ENCODE results near the gene KIAA0930.

Gene KIAA0930

DNA sequence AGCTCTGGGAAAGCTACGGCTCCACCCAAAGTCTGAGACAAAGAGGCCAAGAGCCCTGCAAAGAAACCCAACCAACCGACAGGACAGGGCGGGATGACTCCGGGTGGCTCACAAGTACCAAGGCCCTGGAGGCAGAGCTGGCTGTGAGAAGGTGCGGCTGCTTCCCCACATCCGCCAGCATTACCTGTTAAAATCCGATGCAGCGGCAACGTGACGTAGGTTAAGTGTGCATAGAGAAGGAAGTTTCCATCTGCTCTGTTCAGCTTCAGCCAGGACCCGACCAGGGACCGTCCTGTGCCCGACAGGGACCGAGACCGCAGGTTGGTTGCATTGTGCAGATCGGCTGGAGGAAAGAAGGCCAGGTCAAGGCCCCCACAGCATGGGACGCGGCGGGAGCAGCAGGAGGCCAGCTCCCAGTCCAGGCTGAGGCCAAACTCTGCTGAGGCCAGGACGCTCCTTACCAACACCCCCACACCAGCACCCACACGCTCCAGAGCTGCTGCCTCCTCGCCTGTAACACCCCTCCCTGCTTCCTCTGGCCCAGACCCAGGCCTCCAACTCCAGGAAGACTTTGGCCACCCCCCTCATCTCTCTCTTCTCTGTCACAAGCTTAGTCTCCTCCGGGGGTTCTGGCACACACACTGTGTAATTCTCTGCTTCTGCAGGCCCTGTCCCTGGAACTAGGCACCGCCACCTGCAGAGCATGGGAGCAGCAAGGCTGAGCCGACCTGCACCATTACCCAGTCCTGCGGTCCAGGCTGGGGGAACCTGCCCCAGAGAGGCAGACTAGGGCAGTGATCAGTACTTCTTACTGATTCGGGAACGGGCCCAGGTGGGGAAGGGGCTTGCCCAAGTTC lies 42.9 kb downstream of the KIAA0930 start:
- Histone ChIP-seq H2BK15ac (replicated peaks; ENCODE audit: low read depth) (no peak overlapping the region), H3K4me3 (ENCODE audit: low read length) (no peak overlapping the region), H3K79me2 (ENCODE audit: control insufficient read depth, insufficient read depth, low read length) (no peaks in the 10 kb centered on the region), H4K5ac (ENCODE audit: low read length) (no peak overlapping the region), H3K27ac (ENCODE audit: low read depth, low read length) (no peak overlapping the region), H3K18ac (ENCODE audit: low read length) (no peak overlapping the region), H3K23ac (ENCODE audit: low read length) (no peak overlapping the region), H2BK5ac (ENCODE audit: low read length) (no peak overlapping the region), H3K27me3 (ENCODE audit: insufficient read depth, low read length, poor library complexity) (no peaks in the 10 kb centered on the region), H3K56ac (ENCODE audit: low read length) (no peak overlapping the region), H3K36me3 (ENCODE audit: control insufficient read depth, insufficient read depth, low read length) (no peaks in the 10 kb centered on the region), H2AK5ac (ENCODE audit: low read length) (no peak overlapping the region), H2BK120ac (ENCODE audit: low read depth, low read length) (no peak overlapping the region), H3K4me1 (ENCODE audit: control insufficient read depth, low read depth, low read length) (peaks cover 5% of the 10 kb centered on the region), H3K79me1 (ENCODE audit: low read length) (no peaks in the 10 kb centered on the region), H3K4me2 (ENCODE audit: low read length) (no peak overlapping the region), H4K8ac (ENCODE audit: low read depth, low read length) (no peak overlapping the region), H3K9ac (ENCODE audit: low read length) (no peak overlapping the region), H3K4ac (ENCODE audit: low read depth, low read length) (no peak overlapping the region)
- no peak for DNase-seq
- WGBS (ENCODE audit: extremely low coverage, insufficient coverage, low lambda C conversion rate) = no CpG with 5 or more reads among the region's 28 CpGs

DNA sequence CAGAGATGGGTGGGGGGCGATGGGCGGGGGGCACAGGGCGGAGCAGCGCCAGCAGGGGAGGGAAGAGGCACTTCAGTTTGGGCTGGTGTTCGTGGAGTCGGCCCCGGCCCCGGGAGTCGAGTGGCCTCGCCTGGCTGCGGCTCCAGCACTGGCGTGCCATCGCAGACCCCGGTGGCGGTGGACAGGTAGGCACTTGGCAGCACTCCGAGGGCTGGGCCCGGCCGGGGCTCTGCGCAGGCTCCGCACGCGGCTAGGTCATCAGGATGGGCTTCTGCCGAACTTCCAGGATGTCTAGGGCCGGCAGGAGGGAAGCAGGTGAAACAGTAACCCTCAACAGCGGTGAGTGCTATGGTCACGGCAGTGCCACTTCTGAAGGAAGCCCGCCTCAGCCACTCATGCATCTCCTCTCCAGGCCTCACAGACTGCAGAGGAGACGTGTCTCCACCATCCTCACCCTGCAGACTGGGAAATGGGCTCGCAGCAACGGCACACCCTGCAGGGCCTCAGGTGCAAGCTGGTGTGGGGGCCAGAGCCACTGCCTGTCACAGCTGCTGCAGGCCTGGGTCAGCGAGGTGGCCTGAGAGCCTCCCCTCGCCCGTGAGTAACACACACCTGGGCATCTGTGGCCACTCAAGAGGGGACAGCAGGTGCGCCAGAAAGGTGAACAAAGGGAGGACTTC lies 43.6 kb downstream of the KIAA0930 start:
- WGBS (ENCODE audit: extremely low coverage, insufficient coverage, low lambda C conversion rate) = no CpG with 5 or more reads among the region's 34 CpGs
- Histone ChIP-seq H3K4me1 (ENCODE audit: control insufficient read depth, low read depth, low read length) (peaks cover 5% of the 10 kb centered on the region), H3K4me3 (ENCODE audit: low read length) (no peak overlapping the region), H2BK120ac (ENCODE audit: low read depth, low read length) (no peak overlapping the region), H2AK5ac (ENCODE audit: low read length) (no peak overlapping the region), H3K4ac (ENCODE audit: low read depth, low read length) (no peak overlapping the region), H3K56ac (ENCODE audit: low read length) (no peak overlapping the region), H3K4me2 (ENCODE audit: low read length) (no peak overlapping the region), H3K27me3 (ENCODE audit: insufficient read depth, low read length, poor library complexity) (no peaks in the 10 kb centered on the region), H4K8ac (ENCODE audit: low read depth, low read length) (no peak overlapping the region), H3K79me1 (ENCODE audit: low read length) (no peaks in the 10 kb centered on the region), H3K79me2 (ENCODE audit: control insufficient read depth, insufficient read depth, low read length) (no peaks in the 10 kb centered on the region), H3K27ac (ENCODE audit: low read depth, low read length) (no peak overlapping the region), H2BK15ac (replicated peaks; ENCODE audit: low read depth) (no peak overlapping the region), H3K23ac (ENCODE audit: low read length) (no peak overlapping the region), H3K18ac (ENCODE audit: low read length) (no peak overlapping the region), H2BK5ac (ENCODE audit: low read length) (no peak overlapping the region), H3K9ac (ENCODE audit: low read length) (no peak overlapping the region), H4K5ac (ENCODE audit: low read length) (no peak overlapping the region), H3K36me3 (ENCODE audit: control insufficient read depth, insufficient read depth, low read length) (no peaks in the 10 kb centered on the region)
- DNase-seq = no peak

DNA sequence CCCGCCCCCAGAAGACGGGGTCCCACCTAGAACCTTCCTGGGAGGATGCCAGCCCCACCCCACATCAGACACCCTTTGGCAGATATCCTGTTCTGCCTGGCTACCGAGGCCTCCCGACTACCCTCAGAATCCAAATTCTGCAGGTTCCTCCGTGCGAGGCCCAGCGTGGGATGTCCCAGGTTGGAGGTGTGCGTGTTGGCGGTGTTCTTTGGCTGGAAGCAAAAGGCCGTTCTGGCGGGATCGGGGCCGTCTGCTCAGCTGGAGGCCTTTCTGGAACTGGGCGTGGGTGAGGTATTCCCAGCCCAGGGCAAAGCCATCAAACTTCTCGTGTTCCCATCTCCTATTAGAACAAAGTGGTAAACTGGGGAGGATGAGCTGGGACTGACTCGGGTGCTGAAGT lies 44.4 kb downstream of the KIAA0930 start:
- WGBS (ENCODE audit: extremely low coverage, insufficient coverage, low lambda C conversion rate) = no CpG with 5 or more reads among the region's 16 CpGs
- Histone ChIP-seq H3K27me3 (ENCODE audit: insufficient read depth, low read length, poor library complexity) (no peaks in the 10 kb centered on the region), H3K4me1 (ENCODE audit: control insufficient read depth, low read depth, low read length) (peaks cover 5% of the 10 kb centered on the region), H3K27ac (ENCODE audit: low read depth, low read length) (no peak overlapping the region), H3K56ac (ENCODE audit: low read length) (no peak overlapping the region), H3K79me1 (ENCODE audit: low read length) (no peaks in the 10 kb centered on the region), H2AK5ac (ENCODE audit: low read length) (no peak overlapping the region), H3K23ac (ENCODE audit: low read length) (no peak overlapping the region), H3K79me2 (ENCODE audit: control insufficient read depth, insufficient read depth, low read length) (no peaks in the 10 kb centered on the region), H2BK5ac (ENCODE audit: low read length) (no peak overlapping the region), H3K36me3 (ENCODE audit: control insufficient read depth, insufficient read depth, low read length) (no peaks in the 10 kb centered on the region), H3K4me3 (ENCODE audit: low read length) (no peak overlapping the region), H3K4me2 (ENCODE audit: low read length) (no peak overlapping the region), H2BK15ac (replicated peaks; ENCODE audit: low read depth) (no peak overlapping the region), H3K4ac (ENCODE audit: low read depth, low read length) (no peak overlapping the region), H4K5ac (ENCODE audit: low read length) (no peak overlapping the region), H3K9ac (ENCODE audit: low read length) (no peak overlapping the region), H4K8ac (ENCODE audit: low read depth, low read length) (no peak overlapping the region), H2BK120ac (ENCODE audit: low read depth, low read length) (no peak overlapping the region), H3K18ac (ENCODE audit: low read length) (no peak overlapping the region)
- DNase-seq = no peak

DNA sequence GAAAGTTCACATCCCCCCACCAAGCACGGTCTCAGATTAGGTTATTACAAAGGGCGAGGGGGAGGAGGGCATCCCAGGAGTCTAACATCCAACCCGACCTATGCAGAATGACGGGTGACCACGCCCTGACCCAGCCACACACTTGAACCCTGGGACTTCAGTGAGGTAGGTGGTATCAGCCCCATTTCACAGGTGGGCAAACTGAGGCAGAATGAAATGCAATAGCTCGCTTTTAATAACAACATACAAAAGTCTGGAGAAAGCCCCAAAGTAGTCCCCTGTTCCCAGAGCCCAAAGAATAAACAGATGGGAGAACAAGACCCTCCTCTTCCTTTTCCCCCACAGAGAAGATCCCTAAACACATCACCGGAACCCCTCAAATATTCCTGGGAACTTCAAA lies 45.1 kb downstream of the KIAA0930 start:
- Histone ChIP-seq H3K27me3 (ENCODE audit: insufficient read depth, low read length, poor library complexity) (no peaks in the 10 kb centered on the region), H2BK15ac (replicated peaks; ENCODE audit: low read depth) (no peak overlapping the region), H3K23ac (ENCODE audit: low read length) (no peak overlapping the region), H3K79me1 (ENCODE audit: low read length) (no peaks in the 10 kb centered on the region), H3K56ac (ENCODE audit: low read length) (no peak overlapping the region), H3K9ac (ENCODE audit: low read length) (no peak overlapping the region), H3K4ac (ENCODE audit: low read depth, low read length) (no peak overlapping the region), H3K27ac (ENCODE audit: low read depth, low read length) (no peak overlapping the region), H2AK5ac (ENCODE audit: low read length) (no peak overlapping the region), H2BK5ac (ENCODE audit: low read length) (no peak overlapping the region), H4K5ac (ENCODE audit: low read length) (no peak overlapping the region), H3K18ac (ENCODE audit: low read length) (no peak overlapping the region), H3K4me1 (ENCODE audit: control insufficient read depth, low read depth, low read length) (peaks cover 5% of the 10 kb centered on the region), H3K79me2 (ENCODE audit: control insufficient read depth, insufficient read depth, low read length) (no peaks in the 10 kb centered on the region), H3K36me3 (ENCODE audit: control insufficient read depth, insufficient read depth, low read length) (no peaks in the 10 kb centered on the region), H3K4me2 (ENCODE audit: low read length) (no peak overlapping the region), H4K8ac (ENCODE audit: low read depth, low read length) (no peak overlapping the region), H2BK120ac (ENCODE audit: low read depth, low read length) (no peak overlapping the region), H3K4me3 (ENCODE audit: low read length) (no peak overlapping the region)
- no peak for DNase-seq
- WGBS (ENCODE audit: extremely low coverage, insufficient coverage, low lambda C conversion rate) = no CpG with 5 or more reads among the region's 7 CpGs

DNA sequence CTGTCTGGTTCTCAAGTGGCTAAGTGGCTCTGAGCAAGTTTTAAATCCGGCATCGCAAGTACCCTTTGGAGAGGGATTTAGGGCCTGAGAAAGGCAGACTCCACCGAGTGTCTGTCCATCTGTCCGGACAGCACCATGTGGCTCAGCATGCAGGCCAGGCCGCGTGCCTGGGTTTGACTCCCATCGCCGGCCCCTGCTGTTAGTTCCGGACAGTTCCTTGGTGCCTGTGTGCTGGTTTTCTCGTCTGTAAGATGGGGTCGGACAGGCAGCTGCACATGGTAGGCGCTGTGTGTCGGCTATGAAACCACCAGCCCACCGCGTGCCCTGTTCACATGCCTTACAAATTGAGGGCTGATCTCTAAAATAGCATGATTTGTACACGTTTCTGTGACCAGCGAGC lies 46.0 kb downstream of the KIAA0930 start:
- Histone ChIP-seq H3K23ac (ENCODE audit: low read length) (no peak overlapping the region), H2BK5ac (ENCODE audit: low read length) (no peak overlapping the region), H3K4me1 (ENCODE audit: control insufficient read depth, low read depth, low read length) (peaks cover 5% of the 10 kb centered on the region), H3K27me3 (ENCODE audit: insufficient read depth, low read length, poor library complexity) (no peaks in the 10 kb centered on the region), H3K36me3 (ENCODE audit: control insufficient read depth, insufficient read depth, low read length) (no peaks in the 10 kb centered on the region), H2AK5ac (ENCODE audit: low read length) (no peak overlapping the region), H3K4me2 (ENCODE audit: low read length) (no peak overlapping the region), H3K79me1 (ENCODE audit: low read length) (no peaks in the 10 kb centered on the region), H2BK15ac (replicated peaks; ENCODE audit: low read depth) (no peak overlapping the region), H3K4me3 (ENCODE audit: low read length) (no peak overlapping the region), H2BK120ac (ENCODE audit: low read depth, low read length) (no peak overlapping the region), H3K56ac (ENCODE audit: low read length) (no peak overlapping the region), H4K8ac (ENCODE audit: low read depth, low read length) (no peak overlapping the region), H4K5ac (ENCODE audit: low read length) (no peak overlapping the region), H3K79me2 (ENCODE audit: control insufficient read depth, insufficient read depth, low read length) (no peaks in the 10 kb centered on the region), H3K9ac (ENCODE audit: low read length) (no peak overlapping the region), H3K4ac (ENCODE audit: low read depth, low read length) (no peak overlapping the region), H3K27ac (ENCODE audit: low read depth, low read length) (no peak overlapping the region), H3K18ac (ENCODE audit: low read length) (no peak overlapping the region)
- DNase-seq = no peak
- no CpG with 5 or more reads among the region's 17 CpGs for WGBS (ENCODE audit: extremely low coverage, insufficient coverage, low lambda C conversion rate)

All from mesendoderm (in vitro differentiated cells).